ENCODE results near the gene IPO13.

IPO13 gene

GRCh38 chr1:43991200-43991475 lies 44.4 kb downstream of the IPO13 start:
- peak; percentile 41 for FAIRE-seq
- TF ChIP-seq PAX5 (IDR thresholded peaks at IDR 0.05; ENCODE audit: insufficient read depth, low read length, severe bottlenecking) = no peak
- no peak for TF ChIP-seq TAF1 (IDR thresholded peaks at IDR 0.05; ENCODE audit: low read depth, low read length)
- TF ChIP-seq POLR2A (IDR thresholded peaks at IDR 0.05; ENCODE audit: low read depth, low read length) = no peak
- TF ChIP-seq SPI1 (IDR thresholded peaks at IDR 0.05; ENCODE audit: low read depth, low read length) = no peak
- no peak for TF ChIP-seq POLR2AphosphoS5 (IDR thresholded peaks at IDR 0.05; ENCODE audit: low read depth, low read length)
- TF ChIP-seq POU2F2 (IDR thresholded peaks at IDR 0.05; ENCODE audit: low read depth, low read length) = no peak
- DNase-seq (ENCODE audit: insufficient read length, low spot score) = no peak

- DNase-seq (ENCODE audit: insufficient read length, low spot score) (peak; percentile 90), FAIRE-seq (peak; percentile 84)
- TF ChIP-seq POU2F2 (IDR thresholded peaks at IDR 0.05; ENCODE audit: low read depth, low read length) = no peak
- no peak for TF ChIP-seq POLR2AphosphoS5 (IDR thresholded peaks at IDR 0.05; ENCODE audit: low read depth, low read length)
- TF ChIP-seq TAF1 (IDR thresholded peaks at IDR 0.05; ENCODE audit: low read depth, low read length) = no peak
- TF ChIP-seq POLR2A (IDR thresholded peaks at IDR 0.05; ENCODE audit: low read depth, low read length) = no peak
- no peak for TF ChIP-seq PAX5 (IDR thresholded peaks at IDR 0.05; ENCODE audit: insufficient read depth, low read length, severe bottlenecking)
- no peak for TF ChIP-seq SPI1 (IDR thresholded peaks at IDR 0.05; ENCODE audit: low read depth, low read length)
These were observed 44.9 kb downstream of the IPO13 start, which contains the start of gene CCDC24 for GRCh38 chr1:43991476-43992231. CCDC24 (plus strand) TSS chr1:43991599; CDS start chr1:43991879, 280 bp downstream.

GRCh38 chr1:43992232-43992995 lies 45.7 kb downstream of the IPO13 start:
- no peak for FAIRE-seq
- no peak for DNase-seq (ENCODE audit: insufficient read length, low spot score)
- no peak for TF ChIP-seq TAF1 (IDR thresholded peaks at IDR 0.05; ENCODE audit: low read depth, low read length)
- TF ChIP-seq POU2F2 (IDR thresholded peaks at IDR 0.05; ENCODE audit: low read depth, low read length) = no peak
- no peak for TF ChIP-seq POLR2A (IDR thresholded peaks at IDR 0.05; ENCODE audit: low read depth, low read length)
- TF ChIP-seq SPI1 (IDR thresholded peaks at IDR 0.05; ENCODE audit: low read depth, low read length) = no peak
- no peak for TF ChIP-seq PAX5 (IDR thresholded peaks at IDR 0.05; ENCODE audit: insufficient read depth, low read length, severe bottlenecking)
- TF ChIP-seq POLR2AphosphoS5 (IDR thresholded peaks at IDR 0.05; ENCODE audit: low read depth, low read length) = no peak

- peak; percentile 61 for FAIRE-seq
- no peak for TF ChIP-seq SPI1 (IDR thresholded peaks at IDR 0.05; ENCODE audit: low read depth, low read length)
- no peak for TF ChIP-seq TAF1 (IDR thresholded peaks at IDR 0.05; ENCODE audit: low read depth, low read length)
- no peak for TF ChIP-seq POLR2AphosphoS5 (IDR thresholded peaks at IDR 0.05; ENCODE audit: low read depth, low read length)
- TF ChIP-seq POU2F2 (IDR thresholded peaks at IDR 0.05; ENCODE audit: low read depth, low read length) = no peak
- no peak for TF ChIP-seq POLR2A (IDR thresholded peaks at IDR 0.05; ENCODE audit: low read depth, low read length)
- no peak for TF ChIP-seq PAX5 (IDR thresholded peaks at IDR 0.05; ENCODE audit: insufficient read depth, low read length, severe bottlenecking)
- no peak for DNase-seq (ENCODE audit: insufficient read length, low spot score)
These were observed 46.6 kb downstream of the IPO13 start for GRCh38 chr1:43993206-43993914.

GRCh38 chr1:43994071-43994470 lies 47.3 kb downstream of the IPO13 start:
- FAIRE-seq = no peak
- no peak for DNase-seq (ENCODE audit: insufficient read length, low spot score)
- TF ChIP-seq POU2F2 (IDR thresholded peaks at IDR 0.05; ENCODE audit: low read depth, low read length) (no peak), POLR2AphosphoS5 (IDR thresholded peaks at IDR 0.05; ENCODE audit: low read depth, low read length) (no peak), POLR2A (IDR thresholded peaks at IDR 0.05; ENCODE audit: low read depth, low read length) (no peak), PAX5 (IDR thresholded peaks at IDR 0.05; ENCODE audit: insufficient read depth, low read length, severe bottlenecking) (no peak), SPI1 (IDR thresholded peaks at IDR 0.05; ENCODE audit: low read depth, low read length) (no peak), TAF1 (IDR thresholded peaks at IDR 0.05; ENCODE audit: low read depth, low read length) (no peak)

- FAIRE-seq = no peak
- no peak for DNase-seq (ENCODE audit: insufficient read length, low spot score)
- TF ChIP-seq TAF1 (IDR thresholded peaks at IDR 0.05; ENCODE audit: low read depth, low read length) (no peak), POU2F2 (IDR thresholded peaks at IDR 0.05; ENCODE audit: low read depth, low read length) (no peak), PAX5 (IDR thresholded peaks at IDR 0.05; ENCODE audit: insufficient read depth, low read length, severe bottlenecking) (no peak), SPI1 (IDR thresholded peaks at IDR 0.05; ENCODE audit: low read depth, low read length) (no peak), POLR2AphosphoS5 (IDR thresholded peaks at IDR 0.05; ENCODE audit: low read depth, low read length) (no peak), POLR2A (IDR thresholded peaks at IDR 0.05; ENCODE audit: low read depth, low read length) (no peak)
These were observed 48.3 kb downstream of the IPO13 start for GRCh38 chr1:43994794-43995790.

GRCh38 chr1:43995984-43996732 lies 49.4 kb downstream of the IPO13 start:
- FAIRE-seq (no peak), DNase-seq (ENCODE audit: insufficient read length, low spot score) (no peak)
- TF ChIP-seq PAX5 (IDR thresholded peaks at IDR 0.05; ENCODE audit: insufficient read depth, low read length, severe bottlenecking) (no peak), TAF1 (IDR thresholded peaks at IDR 0.05; ENCODE audit: low read depth, low read length) (no peak), POLR2AphosphoS5 (IDR thresholded peaks at IDR 0.05; ENCODE audit: low read depth, low read length) (no peak), POLR2A (IDR thresholded peaks at IDR 0.05; ENCODE audit: low read depth, low read length) (no peak), POU2F2 (IDR thresholded peaks at IDR 0.05; ENCODE audit: low read depth, low read length) (no peak), SPI1 (IDR thresholded peaks at IDR 0.05; ENCODE audit: low read depth, low read length) (no peak)

All from GM12891 (cell line).